ENCODE measurements around the gene AMELY.
"Not testable (repeated sequence)": the region's sequence is repeated elsewhere in the genome, so short reads cannot be mapped to it uniquely, and the experiment has no call there.

AMELY gene, protein sequence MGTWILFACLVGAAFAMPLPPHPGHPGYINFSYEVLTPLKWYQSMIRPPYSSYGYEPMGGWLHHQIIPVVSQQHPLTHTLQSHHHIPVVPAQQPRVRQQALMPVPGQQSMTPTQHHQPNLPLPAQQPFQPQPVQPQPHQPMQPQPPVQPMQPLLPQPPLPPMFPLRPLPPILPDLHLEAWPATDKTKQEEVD

DNA sequence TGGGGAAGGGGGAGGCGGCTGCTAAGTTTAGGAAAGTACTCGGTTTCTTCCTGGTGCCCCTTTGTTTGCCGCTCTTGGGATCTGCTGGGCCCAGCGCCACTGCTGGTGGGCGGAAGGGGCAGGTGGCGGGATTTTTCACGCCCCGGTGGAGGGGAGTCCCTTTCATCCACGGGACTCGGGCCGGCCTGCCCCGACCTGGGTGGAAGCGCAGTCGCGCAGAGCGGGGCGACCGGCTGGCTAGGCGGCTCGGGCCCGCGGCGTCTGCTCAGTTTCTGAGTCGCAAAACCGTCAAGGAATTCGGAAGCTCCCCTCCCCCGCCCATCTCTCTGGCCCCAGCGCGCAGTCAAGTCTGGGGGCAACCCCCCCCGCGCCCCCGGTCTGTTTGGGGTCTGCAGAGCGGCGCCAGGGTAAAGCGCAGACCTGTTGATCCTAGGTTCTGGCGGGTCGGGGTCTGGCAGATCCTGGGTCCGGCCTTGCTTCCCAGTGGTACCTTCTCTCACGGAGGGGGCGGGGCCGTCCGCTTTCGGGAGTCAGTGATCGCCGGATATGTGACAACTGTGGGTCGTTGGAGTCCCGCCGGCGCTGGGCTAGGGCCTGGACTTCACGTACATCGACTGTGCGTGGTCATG is at the start of gene AMELY:
Gene AMELY, minus strand, starts transcription at position 500 of the 629 bp plus-strand sequence. CDS start 39,144 bp downstream, outside the sequence.
- DNase-seq: no peak

DNA sequence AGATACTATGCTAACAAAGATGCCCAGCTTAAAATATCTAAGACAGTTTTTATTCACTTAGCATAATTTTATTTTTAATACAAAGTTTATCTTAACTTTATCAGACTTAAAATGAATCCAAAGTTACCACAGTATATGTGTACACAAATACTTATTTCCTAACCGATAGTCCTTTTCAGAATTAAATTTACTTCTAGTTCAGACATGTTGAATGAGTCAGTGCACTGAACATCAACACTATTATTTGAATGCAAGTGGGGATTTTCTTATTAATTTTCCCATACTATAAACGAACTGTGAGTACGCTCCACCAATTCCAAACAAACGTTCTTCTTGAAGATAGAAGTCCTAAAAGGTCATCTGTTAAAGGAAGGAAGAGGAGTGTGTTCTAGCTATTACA is 38.4 kb upstream of the AMELY start:
- no peak for DNase-seq

DNA sequence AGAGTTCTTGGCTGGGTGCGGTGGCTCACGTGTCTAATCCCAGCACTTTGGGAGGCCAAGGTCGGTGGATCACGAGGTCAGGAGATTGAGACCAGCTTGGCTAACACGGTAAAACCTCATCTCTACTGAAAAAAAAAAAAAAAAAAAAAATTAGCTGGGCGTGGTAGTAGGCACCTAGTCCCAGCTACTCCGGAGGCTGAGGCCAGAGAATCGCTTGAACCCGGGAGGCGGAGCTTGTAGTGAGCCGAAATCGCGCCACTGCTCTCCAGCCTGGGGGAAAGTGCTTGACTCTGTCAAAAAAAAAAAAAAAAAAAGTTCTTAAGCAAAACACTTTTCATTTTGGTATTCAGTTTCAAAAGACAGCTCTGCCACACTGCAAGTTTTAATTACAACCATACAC is 36.8 kb upstream of the AMELY start:
- DNase-seq: no peak

DNA sequence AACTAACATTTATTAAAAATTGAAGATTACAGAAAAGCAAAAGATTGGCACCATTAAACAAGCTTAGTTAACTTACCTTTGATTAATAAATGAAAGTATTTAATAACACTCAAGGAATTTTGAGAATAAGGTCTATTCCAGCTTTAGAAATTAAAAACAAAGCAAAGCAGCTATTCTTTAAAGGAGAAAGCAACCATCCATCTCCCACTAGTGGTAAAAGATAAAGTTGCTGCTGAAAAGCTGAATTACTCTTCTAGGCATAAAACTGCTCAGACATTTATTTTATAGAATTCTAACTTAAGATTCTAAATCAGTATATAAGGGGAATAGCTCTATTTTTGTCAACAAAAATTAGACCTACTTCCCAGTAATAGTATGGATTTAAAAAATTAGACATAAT is 36.1 kb upstream of the AMELY start:
- DNase-seq: no peak

DNA sequence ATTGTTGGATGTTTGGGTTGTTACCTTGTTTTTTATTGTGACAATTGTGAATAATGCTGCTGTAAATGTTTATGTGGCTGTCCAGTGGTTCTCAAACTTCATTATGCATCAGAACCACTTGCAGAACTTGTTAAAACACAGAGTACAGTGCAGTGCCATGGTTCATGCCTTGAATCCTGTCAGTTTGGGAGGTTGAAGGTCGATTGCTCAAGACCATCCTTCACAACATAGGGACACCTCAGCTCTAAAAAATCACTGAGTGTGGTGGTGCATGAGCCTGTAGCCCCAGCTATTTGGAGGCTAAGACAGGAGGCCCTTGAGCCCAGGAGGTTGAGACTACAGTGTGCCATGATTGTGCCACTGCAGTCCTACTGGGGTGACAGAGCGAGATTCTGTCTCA is 23.9 kb upstream of the AMELY start:
- DNase-seq: no peak

DNA sequence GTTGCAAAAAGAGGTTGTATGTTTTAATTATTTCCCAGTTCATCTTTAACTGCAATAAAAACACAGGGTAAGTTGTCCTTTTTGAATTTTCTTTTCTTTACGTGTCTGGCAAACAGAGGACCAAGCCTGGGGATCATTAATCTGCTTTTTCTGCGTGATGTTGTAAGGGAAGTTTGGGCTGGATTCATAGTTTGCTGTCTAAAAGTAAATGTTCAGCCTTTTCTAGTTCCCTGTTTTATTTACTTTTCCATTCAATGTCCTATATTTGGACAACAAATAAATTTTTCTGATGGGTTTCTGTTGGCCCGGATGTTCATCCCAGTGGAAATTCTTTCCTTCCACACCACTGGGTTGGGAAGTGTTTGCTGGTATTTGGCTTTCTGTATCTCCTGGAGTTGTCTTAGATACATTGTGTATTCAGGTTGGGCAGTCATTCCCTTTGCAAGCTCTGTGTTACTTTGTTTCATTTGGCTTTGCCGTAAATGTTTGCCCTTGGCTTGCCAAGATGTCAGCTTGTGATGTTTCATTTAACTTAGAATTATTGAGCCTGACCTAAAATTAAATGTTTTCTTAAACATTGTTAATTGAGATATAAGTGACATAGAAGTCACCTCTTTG is 20.3 kb upstream of the AMELY start:
- DNase-seq: no peak

DNA sequence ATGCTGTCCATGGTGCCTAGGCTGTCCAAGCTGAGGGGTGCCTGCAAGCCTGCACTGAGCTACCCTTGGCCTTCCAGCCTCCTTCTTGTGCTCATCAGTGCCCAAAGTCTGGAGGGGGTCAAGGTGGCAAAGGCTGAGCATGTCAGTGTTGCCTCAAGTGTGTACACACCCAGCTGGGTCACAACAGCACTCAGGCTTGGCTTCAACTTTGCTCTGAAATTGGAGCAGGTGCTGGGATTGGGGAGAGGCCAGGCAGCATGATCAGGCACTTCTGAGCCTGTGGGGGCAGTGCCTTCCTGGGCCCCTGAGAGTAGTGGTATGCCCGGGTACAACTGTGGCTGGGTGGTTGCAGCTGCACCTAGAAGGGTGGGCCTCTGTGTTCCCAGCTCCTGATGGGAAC is 17.7 kb upstream of the AMELY start:
- no peak for DNase-seq

DNA sequence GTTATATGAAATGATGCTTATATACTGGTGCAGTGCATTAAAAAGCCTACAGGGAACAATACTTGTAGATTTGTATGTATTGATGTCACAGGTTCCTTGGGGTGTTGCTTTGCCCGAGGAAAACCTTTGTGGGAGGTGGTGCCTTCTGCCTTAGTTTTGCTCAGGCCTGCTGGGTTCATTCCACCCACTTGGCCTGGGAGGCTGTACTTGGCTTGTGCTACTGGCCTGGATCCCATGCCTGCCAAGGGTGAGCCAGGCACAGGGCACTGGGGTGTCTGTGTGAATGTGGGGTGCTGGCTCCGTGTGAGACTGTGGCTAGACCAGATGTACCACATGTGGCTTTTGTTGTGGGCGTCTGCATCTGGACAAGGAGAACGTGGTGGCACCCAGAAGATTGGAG is 16.7 kb upstream of the AMELY start:
- DNase-seq: no peak

DNA sequence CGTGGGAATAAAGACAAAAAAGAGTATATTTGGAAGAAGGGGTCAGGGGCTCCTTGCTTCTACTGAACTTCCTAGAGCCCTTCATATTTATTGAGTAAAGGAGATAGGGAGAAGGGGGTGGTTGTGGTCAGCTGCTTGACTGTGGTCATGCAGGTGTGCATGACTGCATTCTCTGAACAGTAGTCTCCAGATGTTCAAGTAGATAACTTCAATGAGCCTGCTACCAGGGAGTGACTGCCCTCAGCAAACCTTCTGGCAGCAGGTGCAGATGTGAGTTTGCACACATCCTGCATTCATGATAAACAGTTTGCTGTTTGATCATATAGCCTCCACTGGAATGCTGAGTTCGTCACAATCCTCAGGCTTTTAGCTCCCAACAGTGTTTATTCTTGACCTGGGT is 9.5 kb upstream of the AMELY start:
- no peak for DNase-seq

DNA sequence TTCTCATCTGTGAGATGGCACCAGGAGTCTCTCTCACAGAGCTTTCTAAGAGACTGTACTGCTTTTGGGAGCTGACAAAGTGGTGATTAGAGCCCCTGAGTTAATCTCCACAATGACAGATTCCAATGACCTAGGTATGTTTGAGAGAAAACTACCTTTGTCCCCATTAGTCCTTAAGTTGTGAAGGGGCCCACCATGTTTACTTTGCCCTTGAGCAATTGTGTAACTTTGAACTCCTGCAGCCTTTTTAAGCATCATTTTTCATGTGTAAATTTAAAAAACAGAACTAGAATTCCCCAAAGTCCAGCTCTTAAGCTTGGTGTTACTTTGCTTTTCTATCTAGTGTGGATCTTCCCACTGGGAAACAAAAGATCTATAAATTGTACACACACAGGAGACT is 1.8 kb upstream of the AMELY start:
- no peak for DNase-seq

DNA sequence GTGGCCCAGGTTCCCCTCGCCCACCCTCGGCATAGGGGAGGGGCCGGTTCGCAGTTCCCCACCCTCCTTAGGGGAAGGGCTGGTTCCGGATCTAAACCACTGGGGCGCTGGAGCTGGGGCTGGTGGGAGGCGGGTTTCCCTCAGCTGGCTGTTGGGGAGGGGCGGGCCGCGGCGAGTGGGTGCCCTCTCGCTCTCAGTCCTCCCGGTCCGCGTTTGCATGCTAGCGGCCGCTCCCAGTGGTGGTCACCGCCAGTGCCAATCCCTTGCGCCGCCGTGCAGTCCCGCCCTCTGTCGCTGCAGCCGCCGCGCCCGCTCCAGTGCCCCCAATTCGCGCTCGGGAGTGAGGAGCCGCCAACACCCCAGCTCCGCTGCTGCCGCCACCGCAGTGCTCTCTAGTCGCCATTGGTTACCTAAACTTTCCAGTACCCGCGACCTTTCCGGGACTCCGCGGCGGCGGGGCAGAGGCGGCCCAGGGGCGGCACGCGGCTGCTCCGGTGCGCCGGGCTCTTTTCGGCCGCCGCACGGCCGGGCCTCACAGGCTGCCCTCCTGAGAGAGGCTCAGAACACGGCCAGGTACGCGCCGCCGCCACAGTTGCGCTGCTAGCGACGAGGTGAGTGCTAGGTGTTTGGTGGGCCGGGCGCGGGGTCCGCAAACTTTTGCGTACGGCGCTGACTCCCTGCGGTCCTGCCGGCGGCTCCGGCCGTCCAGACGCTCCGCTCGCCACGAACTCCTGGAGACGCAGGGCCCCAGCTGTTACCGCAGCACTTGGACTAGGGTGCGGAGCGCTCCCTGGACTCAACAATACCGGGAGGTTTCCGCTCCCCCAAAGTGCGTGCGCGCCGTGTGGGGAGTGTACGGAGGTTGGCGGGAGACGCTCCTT is 940 bp downstream of the AMELY start, which contains the start of gene TBL1Y:
Gene TBL1Y, plus strand, starts transcription at position 326 of the 881 bp plus-strand sequence. CDS start 114,388 bp downstream, outside the sequence.
- DNase-seq: no peak

DNA sequence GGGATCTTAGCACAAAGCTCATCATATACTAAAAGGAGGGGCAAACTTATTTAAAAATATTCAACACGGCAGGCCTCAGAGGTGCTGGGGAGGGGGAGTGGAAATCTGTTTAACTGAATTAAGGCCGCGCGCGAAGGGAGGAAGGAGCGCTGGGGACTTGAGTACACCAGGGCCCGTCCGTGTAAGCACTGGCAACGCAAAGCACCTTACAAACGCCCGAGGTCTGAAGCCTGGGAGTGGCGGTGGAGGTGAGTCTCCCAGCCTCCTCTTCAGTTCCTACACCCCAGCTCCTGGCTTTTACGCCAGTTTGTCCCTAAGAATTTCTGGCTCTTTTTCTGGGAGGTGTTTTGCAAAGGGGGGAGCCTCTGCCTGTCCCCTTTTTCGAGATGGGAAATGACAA is 1.7 kb downstream of the AMELY start:
- DNase-seq: no peak

DNA sequence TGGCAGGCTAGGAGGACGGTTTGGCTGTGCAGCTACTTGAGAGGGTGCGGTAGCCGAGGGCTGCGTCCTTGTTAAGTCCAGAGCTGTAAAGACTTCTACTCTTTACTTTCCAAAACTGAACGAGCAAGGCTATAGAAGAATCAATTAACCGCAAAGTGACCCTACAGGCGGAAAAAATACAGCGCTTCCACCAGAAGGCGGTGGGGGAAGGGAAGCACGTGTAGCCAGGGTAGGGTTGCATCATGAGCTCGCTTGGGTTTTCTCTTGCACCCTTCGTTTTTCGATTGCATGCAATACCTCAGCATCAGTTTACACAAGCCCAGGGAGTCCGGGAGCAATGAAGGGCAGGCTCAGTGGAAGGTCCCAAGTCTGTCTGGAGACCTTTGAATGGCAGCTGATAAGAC is 2.4 kb downstream of the AMELY start:
- DNase-seq: no peak

DNA sequence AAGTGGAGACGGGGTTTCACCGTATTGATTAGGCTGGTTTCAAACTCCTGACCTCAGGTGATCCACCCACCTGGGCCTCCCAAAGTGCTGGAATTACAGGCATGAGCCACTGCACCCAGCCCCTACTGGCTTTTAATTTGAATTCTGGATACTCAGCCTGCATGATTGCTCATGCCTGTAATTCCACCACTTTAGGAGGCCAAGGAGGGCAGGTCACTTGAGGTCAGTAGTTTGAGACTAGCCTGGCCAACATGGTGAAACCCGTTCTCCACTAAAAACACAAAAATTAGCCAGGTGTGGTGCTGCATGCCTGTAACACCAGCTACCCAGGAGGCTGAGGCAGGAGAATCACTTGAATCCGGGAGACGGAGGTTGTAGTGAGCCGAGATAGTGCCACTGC is 3.5 kb downstream of the AMELY start:
- not testable (repeated sequence) for DNase-seq

DNA sequence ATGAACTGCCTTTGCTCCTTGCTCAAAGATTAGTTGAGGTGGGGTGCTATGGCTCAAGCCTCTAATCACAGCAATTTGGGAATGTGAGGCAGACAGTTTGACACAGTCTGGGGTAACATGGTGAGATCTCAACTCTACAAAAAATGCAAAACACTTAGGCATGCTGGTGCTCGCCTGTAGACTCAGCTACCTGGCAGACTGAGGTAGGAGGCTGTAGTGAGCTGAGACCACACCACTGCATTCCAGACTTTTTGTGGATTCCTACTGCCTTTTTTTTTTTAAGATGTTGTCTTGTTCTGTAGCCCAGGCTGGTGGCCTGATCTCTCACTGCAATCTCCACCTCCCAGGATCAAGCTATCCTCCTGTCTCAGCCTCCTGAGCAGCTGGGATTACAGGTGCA is 4.0 kb downstream of the AMELY start:
- no peak for DNase-seq

DNA sequence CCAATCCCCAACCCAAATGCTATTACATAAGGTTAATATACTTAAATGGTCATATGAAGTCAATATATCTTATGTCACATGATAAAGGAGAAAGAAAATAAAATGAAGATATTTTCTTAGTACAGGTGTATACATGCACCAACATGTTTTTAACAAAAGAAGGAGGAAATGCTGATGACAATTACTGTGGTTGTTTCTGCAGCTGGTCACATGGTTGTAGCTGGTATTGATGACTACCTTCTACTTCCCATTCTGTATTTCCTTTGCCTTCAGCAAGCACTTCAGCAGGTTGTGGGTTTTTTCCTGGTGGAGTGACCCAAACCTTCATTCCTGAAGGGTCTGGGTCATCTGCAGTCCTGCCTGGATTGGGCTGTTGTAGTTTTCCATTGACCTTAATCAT is 9.4 kb downstream of the AMELY start:
- not testable (repeated sequence) for DNase-seq

DNA sequence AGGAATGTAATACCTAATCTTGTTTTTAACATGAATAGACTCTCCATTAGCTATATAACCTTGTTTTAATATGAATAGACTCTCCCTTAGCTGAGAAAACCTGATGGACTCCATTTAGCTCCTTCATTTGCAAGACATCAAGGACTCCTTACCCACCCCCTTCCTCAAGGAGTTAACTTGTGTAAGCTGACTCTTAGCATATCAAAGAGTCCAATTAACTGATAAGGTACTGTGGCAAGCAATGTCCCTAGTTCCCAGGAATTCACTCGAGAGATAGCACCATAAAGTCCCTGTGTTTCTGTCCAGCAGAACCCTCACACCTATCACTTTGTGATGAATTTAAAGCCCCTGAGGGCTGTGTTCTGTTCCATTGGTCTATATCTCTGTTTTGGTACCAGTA is 16.3 kb downstream of the AMELY start:
- DNase-seq: no peak

DNA sequence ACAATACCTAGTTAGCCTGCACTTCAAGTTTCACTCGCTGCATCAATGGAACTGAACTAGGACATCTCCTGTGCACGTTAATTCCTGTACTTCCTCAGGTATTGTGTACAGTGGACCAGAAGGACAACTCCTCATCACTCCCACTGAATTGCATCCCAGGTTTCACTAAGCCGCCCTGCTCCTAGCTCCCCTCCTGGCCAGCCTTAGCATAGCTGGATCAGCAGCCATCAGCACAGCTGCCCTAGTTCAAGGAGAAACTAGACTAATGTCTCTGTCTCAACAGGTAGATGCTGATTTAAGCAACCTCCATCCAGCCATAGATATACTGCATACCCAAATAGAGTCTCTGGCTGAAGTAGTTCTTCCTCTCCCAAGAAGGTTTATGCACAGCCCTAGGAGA is 17.1 kb downstream of the AMELY start:
- no peak for DNase-seq

DNA sequence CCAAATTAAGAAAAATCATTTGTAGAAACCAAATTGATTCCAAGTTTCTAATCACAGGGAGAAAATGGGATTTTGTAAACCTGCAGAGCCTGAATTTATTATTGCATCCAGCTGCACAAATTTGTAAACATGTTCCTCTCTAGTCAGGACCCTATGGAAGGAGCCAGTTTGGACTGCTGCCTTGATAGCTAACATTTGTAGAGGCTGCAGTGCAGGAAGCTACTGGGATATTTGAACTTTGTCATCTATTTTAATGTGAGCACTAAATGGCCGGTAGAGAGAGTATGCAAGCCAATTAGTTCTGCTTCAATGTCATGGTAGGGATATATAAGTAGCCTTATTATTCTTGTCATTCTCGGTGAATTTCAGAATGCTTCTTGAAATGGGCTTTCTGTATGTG is 62.2 kb downstream of the AMELY start:
- no peak for DNase-seq

DNA sequence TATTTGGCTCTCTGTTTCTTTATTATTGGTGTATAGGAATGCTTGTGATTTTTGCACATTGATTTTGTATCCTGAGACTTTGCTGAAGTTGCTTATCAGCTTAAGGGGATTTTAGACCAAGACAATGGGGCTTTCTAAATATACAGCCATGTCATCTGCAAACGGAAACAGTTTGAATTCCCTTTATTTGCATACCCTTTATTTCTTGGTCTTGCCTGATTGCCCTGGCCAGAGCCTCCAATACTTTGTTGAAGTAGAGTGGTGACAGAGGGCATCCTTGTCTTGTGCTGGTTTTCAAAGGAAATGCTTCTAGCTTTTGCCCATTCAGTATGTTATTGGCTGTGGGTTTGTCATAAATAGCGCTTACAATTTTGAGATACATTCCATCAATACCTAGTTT is 68.9 kb downstream of the AMELY start:
- not testable (repeated sequence) for DNase-seq

Data from DMS153 (cell line).